Bone marrow (tissue), 2 donors: ENCODE data around the gene EXOC7.

Source experiments
- DNase-seq, 2 donors: peaks; one replicate each; lab custom pipeline; 2025; lab: John Stamatoyannopoulos, UW

Gene EXOC7, protein sequence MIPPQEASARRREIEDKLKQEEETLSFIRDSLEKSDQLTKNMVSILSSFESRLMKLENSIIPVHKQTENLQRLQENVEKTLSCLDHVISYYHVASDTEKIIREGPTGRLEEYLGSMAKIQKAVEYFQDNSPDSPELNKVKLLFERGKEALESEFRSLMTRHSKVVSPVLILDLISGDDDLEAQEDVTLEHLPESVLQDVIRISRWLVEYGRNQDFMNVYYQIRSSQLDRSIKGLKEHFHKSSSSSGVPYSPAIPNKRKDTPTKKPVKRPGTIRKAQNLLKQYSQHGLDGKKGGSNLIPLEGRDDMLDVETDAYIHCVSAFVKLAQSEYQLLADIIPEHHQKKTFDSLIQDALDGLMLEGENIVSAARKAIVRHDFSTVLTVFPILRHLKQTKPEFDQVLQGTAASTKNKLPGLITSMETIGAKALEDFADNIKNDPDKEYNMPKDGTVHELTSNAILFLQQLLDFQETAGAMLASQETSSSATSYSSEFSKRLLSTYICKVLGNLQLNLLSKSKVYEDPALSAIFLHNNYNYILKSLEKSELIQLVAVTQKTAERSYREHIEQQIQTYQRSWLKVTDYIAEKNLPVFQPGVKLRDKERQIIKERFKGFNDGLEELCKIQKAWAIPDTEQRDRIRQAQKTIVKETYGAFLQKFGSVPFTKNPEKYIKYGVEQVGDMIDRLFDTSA

GRCh38 chr17:76103274-76104139, at the start of gene EXOC7:
Gene EXOC7 (minus strand): TSS chr17:76103787. CDS start chr17:76103692, 95 bp downstream.
- peak; percentile 75 to 91 for DNase-seq

DNA sequence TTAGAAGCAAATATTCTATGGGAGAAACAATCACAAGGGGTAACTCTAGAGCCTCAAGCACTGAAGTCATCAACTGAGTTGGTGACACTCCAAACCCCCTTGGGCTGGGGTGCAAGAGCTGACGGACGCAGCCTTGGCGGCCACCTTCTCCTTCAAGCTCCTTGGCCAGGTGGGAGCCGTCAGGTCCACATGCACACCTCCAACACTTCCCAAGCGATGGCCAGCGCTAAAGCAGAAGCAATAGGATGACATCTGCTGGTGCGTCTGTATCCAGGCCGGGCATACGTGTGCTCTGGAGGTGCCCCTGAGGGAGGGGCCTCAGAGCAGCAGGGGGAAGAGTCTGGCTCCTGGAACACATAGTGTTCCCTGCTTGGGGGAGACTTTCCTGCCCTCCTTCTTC, 49.6 kb upstream of the EXOC7 start:
- no peak for DNase-seq

DNA sequence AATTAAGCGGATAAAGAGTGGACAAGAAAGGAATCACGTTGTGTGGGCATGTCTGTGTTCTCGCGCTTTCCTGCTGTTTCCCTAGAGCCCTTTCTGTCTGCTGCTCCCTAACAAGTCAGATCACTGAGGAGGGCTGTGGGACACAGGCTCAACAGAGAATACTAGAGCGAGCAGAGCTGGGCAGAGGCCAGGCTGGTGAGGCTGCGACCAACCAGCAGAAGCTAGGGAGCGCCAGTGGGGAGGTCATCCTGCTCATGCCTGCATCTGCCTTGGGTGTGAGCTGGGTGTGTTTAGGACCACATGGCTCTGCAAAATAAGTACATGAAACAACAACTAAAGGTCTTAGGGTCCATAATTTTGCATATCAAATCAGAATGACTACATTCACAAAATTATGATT, 49.0 kb upstream of the EXOC7 start:
- no peak for DNase-seq

GRCh38 chr17:76151896-76152454, 48.4 kb upstream of the EXOC7 start:
- DNase-seq = no peak

DNA sequence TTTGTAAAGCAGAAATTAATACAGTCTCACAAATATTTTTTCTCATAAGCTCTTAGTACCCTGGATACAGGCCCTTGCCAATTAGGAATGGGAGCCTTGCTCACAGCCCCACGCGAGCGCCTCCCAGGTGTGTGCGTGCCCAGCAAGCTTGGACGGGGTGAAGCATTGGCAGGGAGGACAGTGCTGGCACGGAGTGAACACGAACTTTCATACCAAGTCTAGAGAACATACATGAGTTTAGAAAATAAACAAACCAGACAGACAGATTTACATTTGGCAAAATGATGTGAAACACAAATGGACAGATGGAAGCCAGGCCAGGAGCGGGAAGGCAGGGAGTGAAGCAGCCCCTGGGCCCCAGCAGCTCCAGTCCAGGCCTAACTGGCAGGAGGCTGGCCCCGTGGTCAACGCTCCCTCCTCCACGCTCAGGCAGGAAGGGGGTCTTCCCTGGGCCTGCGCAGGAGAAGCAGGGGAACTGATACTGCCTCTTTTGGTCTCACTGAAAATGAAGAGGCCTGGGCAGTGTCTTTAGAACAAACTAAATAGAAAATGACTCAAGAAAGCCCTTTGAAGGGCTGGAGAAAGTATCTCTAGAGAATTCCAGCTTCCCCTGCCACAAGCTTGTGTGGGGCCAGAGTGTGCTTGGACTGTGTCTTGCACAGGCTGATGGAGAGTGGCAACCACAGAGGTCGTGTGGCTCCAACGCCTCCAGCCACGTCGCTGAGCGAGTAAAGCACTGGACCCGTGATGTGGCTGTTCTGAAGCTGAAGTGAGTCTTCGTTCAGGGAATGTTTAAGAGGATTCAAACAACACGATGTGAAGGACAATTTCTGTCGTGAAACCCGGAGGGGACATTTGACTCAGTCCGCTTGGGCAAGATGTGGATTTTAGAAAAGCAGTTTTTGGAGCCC, 47.4 kb upstream of the EXOC7 start:
- no peak for DNase-seq

DNA sequence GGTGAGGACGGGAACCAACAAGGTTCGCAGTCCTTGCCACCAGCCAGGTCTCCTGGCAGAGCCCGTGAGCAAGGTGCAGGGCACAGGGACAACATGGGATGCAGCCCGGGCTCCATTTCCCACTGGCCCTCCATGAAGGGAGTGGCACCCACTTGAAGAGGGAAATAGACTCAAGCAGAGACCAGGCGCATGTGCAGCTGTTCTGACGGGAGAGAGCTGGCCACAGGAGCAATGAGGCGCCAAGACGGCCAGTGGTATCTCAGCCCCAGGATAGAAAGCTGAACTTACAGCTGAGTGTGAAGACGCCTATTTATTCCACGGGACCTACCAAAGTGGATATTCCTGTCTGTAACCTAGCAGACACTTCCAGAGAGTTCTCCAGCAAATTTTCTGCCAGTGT, 45.6 kb upstream of the EXOC7 start:
- no peak for DNase-seq

- no peak for DNase-seq
Measured at GRCh38 chr17:76148015-76148326, 44.4 kb upstream of the EXOC7 start.

GRCh38 chr17:76147211-76148014, 43.8 kb upstream of the EXOC7 start:
- peak in 1 of 2 donors; percentile 8 for DNase-seq

- DNase-seq = no peak
Measured at GRCh38 chr17:76146053-76146851, 42.7 kb upstream of the EXOC7 start.

DNA sequence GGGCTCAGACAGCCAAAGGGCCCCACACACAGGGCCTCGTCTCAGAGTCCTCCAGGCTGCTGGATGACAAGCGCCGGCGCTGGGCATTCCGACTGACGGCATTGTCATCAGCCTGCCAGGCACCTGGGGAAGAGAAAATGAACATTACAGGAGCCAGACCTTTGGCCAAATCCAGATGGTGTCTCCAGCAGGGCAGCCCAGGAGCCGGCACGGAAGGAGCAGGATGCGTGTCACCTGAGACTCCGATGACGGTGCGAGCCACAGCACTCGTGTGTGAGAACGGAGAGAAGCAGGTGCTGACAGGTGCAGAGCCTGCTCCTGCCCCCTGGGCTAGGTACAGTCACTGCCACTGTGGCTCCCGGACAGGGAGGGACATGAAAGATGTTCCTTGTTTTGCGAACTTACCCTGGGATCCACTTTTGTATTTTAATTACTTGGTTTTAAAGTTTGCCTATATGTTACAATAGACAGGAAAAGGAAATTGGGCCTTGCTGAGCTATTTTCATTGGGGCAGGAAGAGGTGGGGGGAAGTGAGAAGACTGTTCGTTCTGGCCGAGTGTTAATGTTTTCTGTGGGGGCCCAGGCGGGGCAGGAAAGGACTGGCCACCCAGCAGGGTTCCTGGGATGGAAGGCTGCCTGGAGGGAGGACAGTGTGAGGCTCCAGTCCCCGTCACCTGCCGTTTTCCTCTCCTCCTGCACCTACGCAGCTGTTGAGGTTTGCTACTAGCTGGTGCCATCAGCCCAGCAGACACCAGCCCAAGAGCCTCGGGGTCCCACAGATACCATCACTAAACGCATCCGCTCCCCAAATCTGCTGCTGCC, 41.9 kb upstream of the EXOC7 start:
- peak in 1 of 2 donors; percentile 30 for DNase-seq

GRCh38 chr17:76142585-76143041, 39.0 kb upstream of the EXOC7 start:
- no peak for DNase-seq

GRCh38 chr17:76142039-76142584, 38.5 kb upstream of the EXOC7 start:
- no peak for DNase-seq

- DNase-seq = peak; percentile 79 to 85
Measured at GRCh38 chr17:76141212-76142038, 37.8 kb upstream of the EXOC7 start, which contains the start of gene FOXJ1. Gene FOXJ1 (minus strand): TSS chr17:76141245. CDS start chr17:76140395, 850 bp downstream.

DNA sequence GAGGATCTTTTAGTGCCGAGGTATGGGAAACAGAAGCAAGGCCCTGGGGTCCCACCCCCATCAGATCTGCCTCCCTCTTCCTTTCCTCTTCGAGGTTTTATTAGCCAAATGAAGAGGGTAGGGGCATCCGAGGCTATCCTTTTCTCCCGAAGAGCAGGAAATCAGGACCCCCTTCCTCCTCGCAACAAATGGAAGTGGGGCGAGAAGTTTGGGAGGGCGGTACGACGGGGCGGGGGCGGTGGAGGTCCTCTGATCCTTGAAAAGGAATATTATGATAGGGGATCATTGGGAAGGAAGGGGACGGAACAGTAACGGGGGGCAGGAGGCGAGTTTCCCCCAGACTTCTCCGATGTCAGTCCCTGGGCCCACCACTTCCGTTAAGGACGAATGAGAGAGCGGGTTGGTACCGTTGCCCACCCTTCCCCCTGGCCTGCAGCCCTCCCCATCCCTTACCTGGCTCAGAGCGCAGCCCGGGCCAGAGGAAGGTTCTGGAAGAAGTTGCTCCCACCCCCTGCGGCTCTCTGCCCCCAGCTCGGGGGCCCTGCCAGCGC, 37.1 kb upstream of the EXOC7 start:
- DNase-seq = no peak

DNA sequence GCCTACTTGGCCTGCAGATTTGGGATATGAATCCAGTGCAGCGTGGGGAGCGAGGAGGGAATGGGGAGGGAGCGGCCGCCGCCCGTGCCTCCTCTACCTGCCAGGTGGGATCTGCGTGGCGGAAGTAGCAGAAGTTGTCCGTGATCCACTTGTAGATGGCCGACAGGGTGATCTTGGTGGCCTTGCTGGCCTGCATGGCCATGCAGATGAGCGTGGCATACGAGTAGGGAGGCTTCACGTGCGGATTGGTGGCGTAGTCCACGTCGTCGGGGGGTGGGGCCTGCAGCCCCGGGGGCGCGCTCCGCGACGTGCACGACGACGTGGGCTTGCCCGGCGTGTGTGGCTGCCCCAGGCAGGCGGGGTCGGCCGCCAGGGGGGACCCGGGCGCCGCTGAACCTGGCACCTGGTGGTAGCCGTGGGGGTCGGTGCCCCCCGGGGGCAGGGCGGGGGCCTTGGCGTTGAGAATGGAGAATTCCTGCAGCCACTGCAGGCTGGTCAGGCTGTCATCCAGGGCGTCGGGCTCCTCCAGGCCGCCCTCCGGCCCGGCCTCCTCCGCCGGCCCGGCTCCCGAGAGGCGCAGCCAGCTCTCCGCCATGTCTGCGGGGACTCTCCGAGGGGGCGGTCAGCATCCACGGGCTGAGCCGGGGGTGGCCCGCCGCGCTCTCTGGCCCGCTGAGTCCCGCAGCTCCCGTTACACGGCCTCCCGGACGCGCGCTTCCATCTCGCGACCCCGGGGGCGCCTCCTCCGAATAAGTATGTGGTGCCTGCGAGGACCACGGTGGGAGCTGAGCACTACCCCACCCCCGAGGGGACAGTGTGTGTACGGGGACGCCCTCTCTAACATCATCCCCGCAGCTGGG, 36.4 kb upstream of the EXOC7 start:
- no peak for DNase-seq
